B cell (primary cell): ENCODE data around the gene SLF2. TPM values are rescaled to one million over a fixed set of nuclear protein-coding genes. Genes with fewer than 3 reads are reported as not detected.

ENCODE experiments used
- ATAC-seq: fragments of 200-7000 bp; cut with Tn5 transposase; one replicate; pipeline ENCODE4 v1.10.0; 2021; ENCODE audit warnings: low read depth, mild to moderate bottlenecking, moderate number of reproducible peaks, moderate library complexity
- CTCF ChIA-PET: fragments of 350-600 bp; sonication (Branson Sonifier 250); formaldehyde crosslinking; loops from one replicate; lab custom pipeline; 2021; ENCODE audit warnings: antibody characterized with exemption, inconsistent platforms; lab: Charles Lee
- POLR2A ChIA-PET: fragments of 350-600 bp; sonication (Branson Sonifier 250); formaldehyde crosslinking; loops from one replicate; lab custom pipeline; 2021; ENCODE audit warnings: antibody characterized with exemption; lab: Charles Lee
- DNase-seq: peaks from one replicate; pipeline ENCODE4 v3.0.0; 2013
- H2AFZ ChIP-seq: 2 replicates; pipeline ENCODE4 v1.6.1; 2012; ENCODE audit warnings: mild to moderate bottlenecking, low read depth, low read length; ENCODE audit not compliant: insufficient read depth, poor library complexity, severe bottlenecking
- H3K27ac ChIP-seq, 2 donors: 1 replicate in 1 of 2; 2 replicates in 1 of 2; pipeline ENCODE4 v1.5.1; 2012 to 2013; ENCODE audit warnings: low read length in 2 of 2, mild to moderate bottlenecking in 2 of 2, moderate library complexity in 1 of 2
- H3K27me3 ChIP-seq, 4 experiments: fragments of 200-600 bp in 1 of 4; sonication (generic) in 1 of 4; replicated peaks in 1 of 4; 1 replicate in 2 of 4; 2 replicates in 2 of 4; pipeline versions ENCODE4 v1.6.1 to v1.7.0; 2013 to 2016; ENCODE audit warnings: low read length in 3 of 4, mild to moderate bottlenecking in 2 of 4, mixed read lengths in 1 of 4, moderate library complexity in 1 of 4; ENCODE audit not compliant: insufficient read depth in 4 of 4, control insufficient read depth in 3 of 4; ENCODE audit errors: control extremely low read depth in 1 of 4
- H3K36me3 ChIP-seq, 2 experiments: replicated peaks in 1 of 2; 1 replicate in 1 of 2; 2 replicates in 1 of 2; pipeline versions ENCODE4 v1.6.1 to v1.7.1; 2013; ENCODE audit warnings: low read length in 1 of 2; ENCODE audit not compliant: insufficient read depth in 2 of 2, control insufficient read depth in 1 of 2; ENCODE audit errors: control extremely low read depth in 1 of 2, extremely low read depth in 1 of 2
- H3K4me1 ChIP-seq, 2 donors: fragments of 200-600 bp in 1 of 2; sonication (generic) in 1 of 2; 1 replicate in 1 of 2; 2 replicates in 1 of 2; pipeline versions ENCODE4 v1.5.1 to v1.6.1; 2013 to 2017; ENCODE audit warnings: low read length in 2 of 2; ENCODE audit not compliant: control insufficient read depth in 2 of 2, insufficient read depth in 2 of 2
- H3K4me2 ChIP-seq: replicated peaks from 2 replicates; pipeline ENCODE3; 2012; ENCODE audit warnings: mild to moderate bottlenecking, low read depth, low read length; ENCODE audit not compliant: poor library complexity, severe bottlenecking
- H3K4me3 ChIP-seq, 5 experiments: fragments of 200-600 bp in 1 of 5; sonication (generic) in 1 of 5; 1 replicate in 3 of 5; 2 replicates in 2 of 5; pipeline versions ENCODE4 v1.5.1 to v1.7.0; 2011 to 2016; ENCODE audit warnings: low read length in 4 of 5, mild to moderate bottlenecking in 4 of 5, low read depth in 2 of 5, control low read depth in 1 of 5, moderate library complexity in 1 of 5; ENCODE audit not compliant: insufficient read depth in 1 of 5; ENCODE audit errors: control extremely low read depth in 1 of 5, extremely low read depth in 1 of 5
- H3K79me2 ChIP-seq: fragments of 200-600 bp; sonication (generic); one replicate; pipeline ENCODE4 v1.6.0; 2016; ENCODE audit warnings: low read length; ENCODE audit not compliant: control insufficient read depth, insufficient read depth
- H3K9ac ChIP-seq: fragments of 200-600 bp; sonication (generic); 2 replicates; pipeline ENCODE4 v1.6.1; 2017; ENCODE audit warnings: mild to moderate bottlenecking, low read length, moderate library complexity
- H3K9me3 ChIP-seq, 3 donors: one replicate each; pipeline versions ENCODE4 v1.6.1 to v1.7.1; 2013; ENCODE audit warnings: low read length in 2 of 3; ENCODE audit not compliant: control insufficient read depth in 2 of 3, insufficient read depth in 1 of 3; ENCODE audit errors: control extremely low read depth in 1 of 3
- H4K20me1 ChIP-seq: 2 replicates; pipeline ENCODE4 v1.6.0; 2012; ENCODE audit warnings: mild to moderate bottlenecking, low read length; ENCODE audit not compliant: insufficient read depth, control insufficient read depth, poor library complexity, severe bottlenecking
- H3K27ac Mint-ChIP-seq: one replicate; pipeline ENCODE4 v1.8.0; 2021; ENCODE audit warnings: mixed read lengths
- H3K27me3 Mint-ChIP-seq: one replicate; pipeline ENCODE4 v1.8.0; 2021; ENCODE audit warnings: mixed read lengths
- H3K4me1 Mint-ChIP-seq: one replicate; pipeline ENCODE4 v1.8.0; 2021; ENCODE audit warnings: mixed read lengths
- H3K4me3 Mint-ChIP-seq: one replicate; pipeline ENCODE4 v1.8.0; 2021; ENCODE audit warnings: mixed read lengths
- H3K9me3 Mint-ChIP-seq: one replicate; pipeline ENCODE4 v1.8.0; 2022; ENCODE audit warnings: mixed read lengths; ENCODE audit not compliant: insufficient read depth
- EZH2 ChIP-seq: IDR thresholded peaks from 2 replicates; pipeline ENCODE4 v1.6.1; 2012; ENCODE audit warnings: borderline replicate concordance, low read depth, mild to moderate bottlenecking, moderate library complexity, low read length; ENCODE audit not compliant: insufficient read depth, poor library complexity, severe bottlenecking
- WGBS: methylation state at CpG from one replicate; pipeline ENCODE4 v1.1.5; 2013; ENCODE audit warnings: missing lambda C conversion rate; ENCODE audit not compliant: insufficient coverage; 5-methylcytosine and 5-hydroxymethylcytosine counted together
- intact Hi-C: fragments of 100-400 bp; cut with micrococcal nuclease; formaldehyde crosslinking; loops from one replicate; pipeline ENCODE4 v1.10.0; 2022
- polyA plus RNA-seq: library from polyadenylated mRNA; depleted of rRNA; stranded (reverse); fragments of >200 nt; gene quantifications from 2 replicates; pipeline ENCODE4 v1.2.3, GENCODE V29; 2012
- total RNA-seq, 2 donors: library from RNA; stranded (reverse); fragments of 120-200 nt in 1 of 2; gene quantifications; 1 replicate in 1 of 2; 2 replicates in 1 of 2; pipeline versions ENCODE4 v1.2.3 to v1.2.4, GENCODE V29; 2013 to 2022
- TF ChIP-seq, protein P1 (sequence below): fragments of 200-600 bp; IDR thresholded peaks from one replicate; pipeline ENCODE4 v1.8.0; 2022; ENCODE audit warnings: antibody characterized with exemption, mild to moderate bottlenecking

Gene SLF2
- total and polyA plus RNA-seq, 2 donors (not counting 1 experiment from before 2014, with no cell fraction given) = 11.8 to 65.6 TPM

- Histone ChIP-seq H4K20me1 (no peaks in the 10 kb centered on the region), H3K4me3 (no peak overlapping the region), H3K9me3 (no peaks in the 10 kb centered on the region), H3K4me2 (no peak overlapping the region), H3K27ac (no peak overlapping the region), H3K79me2 (no peaks in the 10 kb centered on the region), H3K9ac (no peak overlapping the region), H2AFZ (no peak overlapping the region), H3K36me3 (peaks cover 0 to 7% of the 10 kb centered on the region in 2 experiments), H3K27me3 (no peaks in the 10 kb centered on the region), H3K4me1 (peaks cover 5 to 6% of the 10 kb centered on the region in 2 donors)
- intact Hi-C loops = no loop called here
- ATAC-seq (no peak), DNase-seq (no peak)
- Mint-ChIP-seq H3K27me3 (no peaks in the 10 kb centered on the region), H3K4me1 (peaks cover 7% of the 10 kb centered on the region), H3K9me3 (no peaks in the 10 kb centered on the region), H3K27ac (no peak overlapping the region), H3K4me3 (no peak overlapping the region)
- WGBS = 89% methylated on average over 11 of the region's 13 CpGs
- no peak for TF ChIP-seq EZH2
- TF ChIP-seq, protein P1, sequence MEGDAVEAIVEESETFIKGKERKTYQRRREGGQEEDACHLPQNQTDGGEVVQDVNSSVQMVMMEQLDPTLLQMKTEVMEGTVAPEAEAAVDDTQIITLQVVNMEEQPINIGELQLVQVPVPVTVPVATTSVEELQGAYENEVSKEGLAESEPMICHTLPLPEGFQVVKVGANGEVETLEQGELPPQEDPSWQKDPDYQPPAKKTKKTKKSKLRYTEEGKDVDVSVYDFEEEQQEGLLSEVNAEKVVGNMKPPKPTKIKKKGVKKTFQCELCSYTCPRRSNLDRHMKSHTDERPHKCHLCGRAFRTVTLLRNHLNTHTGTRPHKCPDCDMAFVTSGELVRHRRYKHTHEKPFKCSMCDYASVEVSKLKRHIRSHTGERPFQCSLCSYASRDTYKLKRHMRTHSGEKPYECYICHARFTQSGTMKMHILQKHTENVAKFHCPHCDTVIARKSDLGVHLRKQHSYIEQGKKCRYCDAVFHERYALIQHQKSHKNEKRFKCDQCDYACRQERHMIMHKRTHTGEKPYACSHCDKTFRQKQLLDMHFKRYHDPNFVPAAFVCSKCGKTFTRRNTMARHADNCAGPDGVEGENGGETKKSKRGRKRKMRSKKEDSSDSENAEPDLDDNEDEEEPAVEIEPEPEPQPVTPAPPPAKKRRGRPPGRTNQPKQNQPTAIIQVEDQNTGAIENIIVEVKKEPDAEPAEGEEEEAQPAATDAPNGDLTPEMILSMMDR = no peak
- ChIA-PET POLR2A (no interaction called here), CTCF (interaction anchor here (0.7 to 1.7 kb wide), 4 partner anchors 9 to 53 kb away, joined by 3 to 10 read pairs (median 4); partner anchors contain the start of genes KAZALD1 and LZTS2)
These were observed 95.4 kb downstream of the SLF2 start for GRCh38 chr10:101007915-101008822.
